ENCODE results near the gene NAPSA. TPM values are rescaled to one million over a fixed set of nuclear protein-coding genes. Genes with fewer than 3 reads are reported as not detected.

Gene NAPSA
- total RNA-seq, 4 donors from 2014 or later, result 4.9 to 12.4 (median 8.2) TPM

DNA sequence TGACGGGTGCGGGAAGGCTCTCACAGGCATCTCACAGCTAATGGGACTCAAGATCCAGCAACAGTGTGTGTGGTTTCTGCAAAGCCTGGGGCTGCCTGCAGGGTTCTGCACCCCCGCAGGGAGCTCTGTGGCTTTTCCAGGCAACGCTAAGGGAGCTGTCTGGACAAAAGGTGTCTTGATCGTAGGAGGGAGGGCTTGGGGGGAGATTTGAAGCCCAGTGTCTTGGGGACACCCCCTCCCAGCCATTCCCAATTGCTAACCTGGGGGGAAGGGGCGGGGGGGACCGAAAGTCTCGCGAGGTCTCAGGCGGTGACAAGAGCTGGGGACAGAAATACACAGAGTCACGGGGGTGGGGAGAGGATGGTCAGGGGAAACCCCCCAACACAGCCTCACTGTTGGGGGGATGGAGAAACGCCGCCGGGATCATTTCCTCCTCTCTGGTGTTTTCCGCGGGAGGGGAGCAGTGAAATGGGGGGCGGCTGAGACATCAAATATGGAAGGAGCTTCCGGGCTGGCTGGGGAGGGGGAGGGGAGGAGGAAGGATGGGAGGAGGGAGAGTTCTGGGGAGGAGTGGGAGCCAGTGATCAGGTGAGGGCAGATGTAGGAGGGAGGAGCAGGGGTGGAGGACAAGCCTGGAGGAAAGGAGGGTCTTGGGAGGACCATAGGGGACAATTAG, 49.5 kb downstream of the NAPSA start:
- Histone ChIP-seq H3K27ac (no peak overlapping the region), H3K4me1 (peaks cover 0 to 4% (median 0%) of the 10 kb centered on the region in 4 donors), H3K4me3 (peak overlapping the region in 1 of 4 donors; percentile 6), H3K36me3 (no peaks in the 10 kb centered on the region), H3K9me3 (peaks cover 0 to 4% (median 0%) of the 10 kb centered on the region in 4 donors), H3K27me3 (peaks cover 0 to 3% of the 10 kb centered on the region in 2 donors)
- DNase-seq, result peak in 1 of 3 donors; percentile 42
- TF ChIP-seq, protein P1, sequence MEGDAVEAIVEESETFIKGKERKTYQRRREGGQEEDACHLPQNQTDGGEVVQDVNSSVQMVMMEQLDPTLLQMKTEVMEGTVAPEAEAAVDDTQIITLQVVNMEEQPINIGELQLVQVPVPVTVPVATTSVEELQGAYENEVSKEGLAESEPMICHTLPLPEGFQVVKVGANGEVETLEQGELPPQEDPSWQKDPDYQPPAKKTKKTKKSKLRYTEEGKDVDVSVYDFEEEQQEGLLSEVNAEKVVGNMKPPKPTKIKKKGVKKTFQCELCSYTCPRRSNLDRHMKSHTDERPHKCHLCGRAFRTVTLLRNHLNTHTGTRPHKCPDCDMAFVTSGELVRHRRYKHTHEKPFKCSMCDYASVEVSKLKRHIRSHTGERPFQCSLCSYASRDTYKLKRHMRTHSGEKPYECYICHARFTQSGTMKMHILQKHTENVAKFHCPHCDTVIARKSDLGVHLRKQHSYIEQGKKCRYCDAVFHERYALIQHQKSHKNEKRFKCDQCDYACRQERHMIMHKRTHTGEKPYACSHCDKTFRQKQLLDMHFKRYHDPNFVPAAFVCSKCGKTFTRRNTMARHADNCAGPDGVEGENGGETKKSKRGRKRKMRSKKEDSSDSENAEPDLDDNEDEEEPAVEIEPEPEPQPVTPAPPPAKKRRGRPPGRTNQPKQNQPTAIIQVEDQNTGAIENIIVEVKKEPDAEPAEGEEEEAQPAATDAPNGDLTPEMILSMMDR (IDR thresholded peaks at IDR 0.05), result no peak
- no peak for TF ChIP-seq POLR2A (IDR thresholded peaks at IDR 0.05)

DNA sequence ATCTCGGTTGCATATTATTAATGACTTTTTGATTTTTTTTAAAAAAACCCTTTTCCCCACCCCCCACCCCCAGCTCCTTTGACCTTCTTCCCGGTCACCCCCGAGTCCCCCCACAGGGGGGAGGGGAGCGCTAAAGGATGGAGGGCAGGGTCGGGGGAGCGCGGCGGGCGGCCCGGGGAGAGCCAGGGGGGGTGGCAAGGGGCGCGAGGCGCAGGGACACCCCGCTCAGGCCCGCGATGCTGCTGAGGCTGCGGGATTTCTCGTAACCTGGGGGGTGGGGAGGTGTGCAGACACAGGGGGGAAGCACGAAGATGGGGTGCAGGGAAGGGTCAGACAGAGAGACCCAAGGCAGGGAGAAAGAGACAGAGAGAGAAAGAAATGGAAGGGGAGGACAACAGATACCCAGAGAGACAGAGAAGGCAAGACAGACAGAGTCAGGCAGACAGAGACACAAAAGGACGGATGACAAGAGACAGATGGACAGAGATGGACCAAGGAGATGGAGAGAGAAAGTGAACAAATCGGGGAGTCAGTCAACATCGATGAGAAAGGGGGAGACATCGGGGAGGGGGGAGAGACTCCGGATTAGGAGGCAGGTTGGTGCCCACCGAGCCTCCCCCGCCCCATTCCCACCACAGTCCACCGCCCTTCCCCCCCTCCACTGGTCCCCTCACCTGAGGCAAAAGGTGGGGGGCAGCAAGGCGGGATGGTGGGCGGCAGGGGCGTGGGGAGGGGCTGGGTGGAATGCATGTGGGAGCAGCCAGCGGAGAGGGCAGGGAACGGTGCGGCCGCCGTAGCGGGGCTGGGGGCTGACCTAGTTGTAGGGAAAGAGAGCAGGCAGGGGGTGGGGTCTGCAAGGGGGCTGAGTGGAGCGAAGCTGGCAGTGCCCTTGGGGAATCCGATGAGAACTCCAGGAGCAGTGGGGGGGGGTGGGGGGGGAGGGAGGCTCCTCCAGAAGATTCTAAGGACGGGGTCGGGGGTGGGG, 50.4 kb downstream of the NAPSA start:
- Histone ChIP-seq H3K4me3 (no peak overlapping the region), H3K27ac (no peak overlapping the region), H3K9me3 (peaks cover 0 to 4% (median 0%) of the 10 kb centered on the region in 4 donors), H3K36me3 (no peaks in the 10 kb centered on the region), H3K27me3 (peaks cover 0 to 3% of the 10 kb centered on the region in 2 donors), H3K4me1 (peaks cover 0 to 4% (median 0%) of the 10 kb centered on the region in 4 donors)
- DNase-seq, result peak in 1 of 3 donors; percentile 42
- TF ChIP-seq, protein P1 (IDR thresholded peaks at IDR 0.05), result no peak

DNA sequence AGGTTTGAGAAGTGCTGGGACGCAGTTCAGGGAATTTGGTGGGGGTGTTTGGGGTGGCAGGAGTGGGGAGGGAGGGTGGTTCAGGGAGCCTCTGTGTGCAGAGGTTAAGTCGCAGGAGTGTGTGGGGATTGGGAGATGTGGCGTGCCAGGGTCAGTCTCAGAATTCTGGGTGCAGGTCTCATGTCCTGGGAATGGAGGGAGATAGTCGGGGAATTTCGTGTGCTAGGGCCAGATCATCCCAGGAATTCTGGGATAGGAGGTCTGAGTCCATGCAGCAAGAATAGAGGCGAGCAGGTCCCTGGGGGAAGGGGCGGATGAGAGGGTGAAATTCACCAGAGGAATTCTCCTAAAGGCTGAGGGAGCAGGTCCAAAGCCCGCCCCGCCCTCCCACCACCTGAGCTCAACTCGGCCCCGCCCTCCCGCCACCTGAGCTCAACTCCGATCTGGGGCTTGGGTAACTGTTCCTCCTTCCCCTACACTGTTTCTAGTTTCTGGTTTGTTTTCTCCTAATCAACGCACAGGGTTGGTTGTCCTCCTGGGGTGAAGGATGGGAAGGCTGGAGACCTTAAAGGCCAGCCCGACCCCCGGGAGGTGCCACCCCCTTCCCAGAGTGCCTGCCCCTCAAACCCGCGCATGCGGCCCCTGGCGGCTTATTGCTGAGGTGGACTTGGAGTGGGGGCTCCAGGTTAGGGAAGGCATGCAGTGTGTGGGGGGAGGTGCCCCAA, 51.5 kb downstream of the NAPSA start:
- no peak for TF ChIP-seq POLR2A (IDR thresholded peaks at IDR 0.05)
- TF ChIP-seq, protein P1 (IDR thresholded peaks at IDR 0.05), result no peak
- Histone ChIP-seq H3K4me1 (peaks cover 0 to 4% (median 0%) of the 10 kb centered on the region in 4 donors), H3K27ac (no peak overlapping the region), H3K27me3 (peaks cover 0 to 3% of the 10 kb centered on the region in 2 donors), H3K9me3 (peaks cover 0 to 4% (median 0%) of the 10 kb centered on the region in 4 donors), H3K4me3 (no peak overlapping the region), H3K36me3 (peaks cover 0 to 2% (median 0%) of the 10 kb centered on the region in 3 donors)
- DNase-seq, result peak in 1 of 3 donors; percentile 42

DNA sequence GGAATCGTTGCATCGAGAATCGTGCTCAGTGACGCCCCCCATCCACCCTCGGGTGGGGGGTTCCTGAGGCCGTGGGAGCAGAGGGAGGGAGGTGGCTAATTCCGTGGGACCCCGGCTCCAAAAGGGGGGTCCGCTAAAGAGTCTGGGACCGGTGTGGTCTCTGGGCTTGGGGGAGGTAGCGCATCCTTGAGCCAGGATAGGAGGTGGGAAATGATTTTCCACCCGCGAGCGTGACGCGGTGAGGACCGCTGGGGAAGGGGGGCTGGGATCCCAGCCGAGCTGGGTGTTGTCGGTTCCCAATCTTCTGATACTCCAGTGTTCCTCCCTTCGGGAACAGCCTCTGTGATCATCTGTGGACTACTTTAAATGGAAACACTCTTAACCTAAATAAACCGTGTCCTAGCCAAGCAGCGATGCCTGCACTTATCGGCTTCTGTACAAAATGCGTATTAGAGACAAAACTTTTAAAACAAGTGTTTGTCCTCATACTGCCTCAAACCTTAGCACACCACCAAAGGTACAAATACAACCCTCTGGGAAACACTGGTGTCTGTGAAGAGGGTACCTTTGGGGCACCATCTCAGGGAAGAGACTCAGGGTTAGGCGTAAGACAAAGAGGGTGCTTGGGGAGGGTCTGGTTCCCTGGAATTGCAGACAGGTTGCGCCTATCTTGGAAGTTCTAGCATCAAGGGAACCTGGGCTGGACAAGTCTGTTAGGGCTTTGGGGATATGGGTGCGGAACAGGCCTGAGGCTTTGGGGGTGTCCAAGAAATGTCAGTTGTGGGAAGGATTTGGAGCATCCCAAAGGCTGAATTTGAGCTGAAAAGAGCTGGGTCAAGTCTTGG, 52.2 kb downstream of the NAPSA start:
- no peak overlapping the region for H3K27ac ChIP-seq
- H3K4me1 ChIP-seq, result peaks cover 0 to 4% (median 0%) of the 10 kb centered on the region in 4 donors
- TF ChIP-seq, protein P1 (IDR thresholded peaks at IDR 0.05), result no peak
- no peak for TF ChIP-seq POLR2A (IDR thresholded peaks at IDR 0.05)
- peaks cover 0 to 3% of the 10 kb centered on the region in 2 donors for H3K27me3 ChIP-seq
- peak in 1 of 3 donors; percentile 40 for DNase-seq
- no peak overlapping the region for H3K4me3 ChIP-seq
- H3K36me3 ChIP-seq, result peaks cover 0 to 10% (median 0%) of the 10 kb centered on the region in 3 donors
- peaks cover 0 to 4% (median 0%) of the 10 kb centered on the region in 4 donors for H3K9me3 ChIP-seq

All from Peyer's patch (tissue), 4 donors.